ENCODE data around the gene DMAC2L.

DNA sequence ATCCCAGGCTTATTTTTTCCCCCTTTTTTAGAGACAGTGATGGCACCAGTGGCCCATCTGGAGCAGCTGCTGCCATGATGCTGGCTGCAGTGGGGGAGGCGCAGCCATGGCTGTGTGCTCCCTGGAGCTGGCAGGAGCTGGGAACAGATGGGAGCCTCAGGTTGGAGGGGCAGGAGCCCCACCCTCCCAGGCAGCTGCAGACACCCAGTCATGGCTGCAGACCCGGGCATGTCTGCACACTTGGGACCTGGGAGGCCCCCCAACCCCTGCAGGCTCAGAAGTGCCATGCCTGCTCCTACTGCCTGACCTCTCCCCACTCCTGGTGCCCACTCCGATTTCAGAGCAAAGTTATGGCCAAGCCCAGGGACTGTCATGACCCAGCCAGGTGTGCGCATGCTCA lies 59.4 kb downstream of the DMAC2L start:
- TF ChIP-seq, protein P1, sequence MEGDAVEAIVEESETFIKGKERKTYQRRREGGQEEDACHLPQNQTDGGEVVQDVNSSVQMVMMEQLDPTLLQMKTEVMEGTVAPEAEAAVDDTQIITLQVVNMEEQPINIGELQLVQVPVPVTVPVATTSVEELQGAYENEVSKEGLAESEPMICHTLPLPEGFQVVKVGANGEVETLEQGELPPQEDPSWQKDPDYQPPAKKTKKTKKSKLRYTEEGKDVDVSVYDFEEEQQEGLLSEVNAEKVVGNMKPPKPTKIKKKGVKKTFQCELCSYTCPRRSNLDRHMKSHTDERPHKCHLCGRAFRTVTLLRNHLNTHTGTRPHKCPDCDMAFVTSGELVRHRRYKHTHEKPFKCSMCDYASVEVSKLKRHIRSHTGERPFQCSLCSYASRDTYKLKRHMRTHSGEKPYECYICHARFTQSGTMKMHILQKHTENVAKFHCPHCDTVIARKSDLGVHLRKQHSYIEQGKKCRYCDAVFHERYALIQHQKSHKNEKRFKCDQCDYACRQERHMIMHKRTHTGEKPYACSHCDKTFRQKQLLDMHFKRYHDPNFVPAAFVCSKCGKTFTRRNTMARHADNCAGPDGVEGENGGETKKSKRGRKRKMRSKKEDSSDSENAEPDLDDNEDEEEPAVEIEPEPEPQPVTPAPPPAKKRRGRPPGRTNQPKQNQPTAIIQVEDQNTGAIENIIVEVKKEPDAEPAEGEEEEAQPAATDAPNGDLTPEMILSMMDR (IDR thresholded peaks at IDR 0.05 in 2 of 3, conservative IDR thresholded peaks at IDR 0.05 in 1 of 3; ENCODE audit: borderline replicate concordance in 1 of 3, insufficient read depth in 1 of 3, low read depth in 2 of 3, low read length in 2 of 3), result no peak
- TF ChIP-seq, protein P2, sequence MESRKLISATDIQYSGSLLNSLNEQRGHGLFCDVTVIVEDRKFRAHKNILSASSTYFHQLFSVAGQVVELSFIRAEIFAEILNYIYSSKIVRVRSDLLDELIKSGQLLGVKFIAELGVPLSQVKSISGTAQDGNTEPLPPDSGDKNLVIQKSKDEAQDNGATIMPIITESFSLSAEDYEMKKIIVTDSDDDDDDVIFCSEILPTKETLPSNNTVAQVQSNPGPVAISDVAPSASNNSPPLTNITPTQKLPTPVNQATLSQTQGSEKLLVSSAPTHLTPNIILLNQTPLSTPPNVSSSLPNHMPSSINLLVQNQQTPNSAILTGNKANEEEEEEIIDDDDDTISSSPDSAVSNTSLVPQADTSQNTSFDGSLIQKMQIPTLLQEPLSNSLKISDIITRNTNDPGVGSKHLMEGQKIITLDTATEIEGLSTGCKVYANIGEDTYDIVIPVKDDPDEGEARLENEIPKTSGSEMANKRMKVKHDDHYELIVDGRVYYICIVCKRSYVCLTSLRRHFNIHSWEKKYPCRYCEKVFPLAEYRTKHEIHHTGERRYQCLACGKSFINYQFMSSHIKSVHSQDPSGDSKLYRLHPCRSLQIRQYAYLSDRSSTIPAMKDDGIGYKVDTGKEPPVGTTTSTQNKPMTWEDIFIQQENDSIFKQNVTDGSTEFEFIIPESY (IDR thresholded peaks at IDR 0.05; ENCODE audit: extremely low read depth, insufficient replicate concordance, low read length), result no peak
- TF ChIP-seq EGR1 (IDR thresholded peaks at IDR 0.05; ENCODE audit: low read depth) (no peak), SP1 (IDR thresholded peaks at IDR 0.05; ENCODE audit: low read depth) (no peak), EZH2 (IDR thresholded peaks at IDR 0.05) (no peak), SIN3A (IDR thresholded peaks at IDR 0.05; ENCODE audit: low read depth) (no peak)
